Left renal pelvis (tissue), 4 donors: ENCODE measurements around the gene RFX2. TPM values are rescaled to one million over a fixed set of nuclear protein-coding genes. Genes with fewer than 3 reads are reported as not detected.
"Not testable (repeated sequence)": the region's sequence is repeated elsewhere in the genome, so short reads cannot be mapped to it uniquely, and the experiment has no call there.

Experiments
- DNase-seq, 4 donors: peaks; one replicate each; pipeline ENCODE4 v3.0.0-alpha.2; 2013; ENCODE audit warnings: low read depth in 4 of 4, low spot score in 3 of 4
- polyA plus RNA-seq, 4 donors: library from polyadenylated mRNA; unstranded; fragments of 120-200 nt; gene quantifications; one replicate each; pipeline ENCODE4 v1.2.1, GENCODE V29; 2013; ENCODE audit not compliant: insufficient read length in 4 of 4

RFX2 gene
- polyA plus RNA-seq, 4 donors, result 5.9 to 9.5 (median 7.5) TPM

DNA sequence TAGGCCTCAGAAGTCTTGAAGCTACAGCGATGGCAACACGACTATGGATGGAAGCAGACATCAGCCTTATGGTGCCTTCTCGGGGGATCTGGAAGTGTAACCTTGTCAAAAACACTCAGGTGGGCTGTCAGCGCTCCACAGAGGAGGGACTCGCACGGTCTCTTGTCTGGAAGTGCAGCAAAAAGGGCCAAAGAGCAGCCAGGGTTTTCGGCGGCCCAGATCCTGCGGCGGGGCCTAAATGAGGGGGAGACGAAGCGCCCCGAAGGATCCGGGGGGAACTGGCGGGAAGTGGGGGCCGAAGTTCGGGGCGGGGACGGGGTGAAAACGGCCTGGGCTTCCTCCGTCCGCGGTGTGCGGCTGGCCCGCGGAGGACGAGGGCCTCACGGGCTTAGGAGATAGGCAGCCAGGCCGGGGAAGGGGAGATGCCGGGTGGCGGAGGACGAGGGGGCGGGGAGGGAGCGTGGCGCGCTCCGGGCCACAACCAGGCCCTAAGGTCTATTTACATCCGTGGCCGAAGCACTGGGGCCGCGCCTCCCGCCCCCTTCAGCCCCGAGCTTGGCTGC is 133.0 kb downstream of the RFX2 start:
- DNase-seq, result no peak

DNA sequence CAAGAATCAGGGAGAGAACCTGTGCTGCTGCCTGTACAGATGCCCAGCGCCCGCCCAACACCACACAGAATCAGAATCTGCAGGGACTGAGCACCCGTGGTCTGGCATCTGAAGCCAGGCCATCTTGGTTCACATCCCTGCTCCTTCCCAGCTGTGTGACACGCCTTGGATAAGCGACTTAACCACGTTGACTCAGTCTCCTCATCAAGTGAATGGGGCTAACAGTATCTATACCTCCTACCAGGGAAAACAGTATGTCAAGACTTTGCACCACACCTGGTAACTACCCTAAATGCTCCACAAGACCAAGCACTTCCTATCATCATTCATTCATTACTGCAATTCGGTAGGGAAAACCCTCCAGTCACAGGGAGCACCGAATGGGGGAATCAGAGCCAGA is 133.5 kb downstream of the RFX2 start:
- no peak for DNase-seq

DNA sequence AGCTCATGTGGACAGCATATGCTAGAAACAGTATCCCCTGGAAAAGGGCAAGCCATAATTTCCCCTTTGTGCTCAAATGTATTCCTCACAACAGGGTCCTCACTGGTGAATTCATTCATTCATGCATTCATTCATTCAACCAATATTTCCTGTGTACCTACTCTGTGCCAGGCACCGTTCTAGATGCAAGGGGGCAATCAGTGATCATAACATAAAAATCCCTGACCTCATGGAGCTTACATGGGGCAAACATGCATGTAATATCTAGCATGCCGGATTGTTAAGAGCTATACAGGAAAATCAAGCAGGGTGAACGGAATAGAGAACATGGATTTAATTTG is 134.9 kb downstream of the RFX2 start:
- DNase-seq, result no peak

DNA sequence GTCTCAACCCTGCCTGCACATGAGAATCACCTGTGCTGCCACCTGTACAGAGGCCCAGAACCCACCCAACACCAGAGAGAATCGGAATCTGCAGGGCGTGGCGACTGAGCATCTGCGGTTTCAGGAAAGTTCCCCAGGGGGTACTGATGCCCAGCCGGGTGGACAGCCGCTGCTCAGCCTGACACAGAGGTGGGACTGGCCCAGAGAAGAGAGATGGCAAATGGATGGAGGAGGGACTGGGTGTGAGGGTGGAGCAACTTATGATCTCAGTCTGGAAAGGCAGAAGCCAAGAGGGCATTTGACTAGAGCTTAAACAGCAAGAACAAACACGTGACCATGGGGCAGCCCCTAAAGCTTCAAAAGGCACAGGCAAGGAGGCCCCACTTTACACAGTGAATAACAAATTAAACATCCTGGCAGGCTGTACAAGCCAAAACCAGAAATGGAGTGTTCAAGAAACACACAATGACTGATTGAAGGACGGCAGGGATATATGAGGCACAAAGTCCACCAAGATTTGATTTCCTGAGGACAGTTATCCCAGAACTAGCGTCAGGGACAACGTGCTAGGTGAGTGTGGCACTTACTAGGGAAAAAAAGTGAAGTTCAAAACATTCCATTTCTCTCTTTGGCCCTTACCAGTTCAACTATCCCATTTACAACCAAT is 135.4 kb downstream of the RFX2 start:
- DNase-seq, result no peak

DNA sequence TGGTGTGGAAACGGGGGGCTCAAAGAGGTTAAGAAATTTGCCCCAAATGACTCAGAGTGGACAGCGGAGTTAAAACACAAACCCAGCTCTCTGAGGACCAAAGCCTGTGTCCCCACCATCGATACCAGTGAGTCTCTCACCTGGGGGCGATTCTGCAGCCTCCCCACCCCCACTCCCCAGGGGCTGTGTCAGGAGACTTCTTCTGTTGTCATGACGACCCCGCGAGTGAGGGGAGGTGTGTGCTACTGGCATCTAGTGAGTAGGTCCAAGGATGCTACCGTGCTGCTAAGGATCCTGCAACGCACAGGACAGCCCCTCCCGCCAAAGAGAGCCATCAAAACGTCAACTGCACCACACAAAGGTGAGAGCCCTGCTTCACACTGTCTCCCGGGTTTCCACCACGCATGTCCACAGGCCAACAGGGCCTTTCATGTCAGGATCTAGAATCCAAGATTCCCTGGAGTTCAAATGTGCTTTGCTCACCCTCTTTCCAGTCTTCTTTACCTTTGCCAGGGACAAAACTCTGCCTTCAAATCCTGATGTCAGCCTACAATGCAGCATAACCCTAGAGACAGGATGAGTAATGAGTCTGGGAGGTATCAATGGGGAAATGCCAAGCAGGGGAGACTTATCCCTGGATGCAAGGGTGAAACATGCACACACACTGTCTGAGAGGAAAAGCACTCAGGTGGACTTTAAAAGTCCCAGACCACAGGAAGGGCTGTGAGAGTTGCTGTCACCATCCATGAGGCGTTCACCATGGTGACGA is 136.2 kb downstream of the RFX2 start:
- DNase-seq, result no peak

DNA sequence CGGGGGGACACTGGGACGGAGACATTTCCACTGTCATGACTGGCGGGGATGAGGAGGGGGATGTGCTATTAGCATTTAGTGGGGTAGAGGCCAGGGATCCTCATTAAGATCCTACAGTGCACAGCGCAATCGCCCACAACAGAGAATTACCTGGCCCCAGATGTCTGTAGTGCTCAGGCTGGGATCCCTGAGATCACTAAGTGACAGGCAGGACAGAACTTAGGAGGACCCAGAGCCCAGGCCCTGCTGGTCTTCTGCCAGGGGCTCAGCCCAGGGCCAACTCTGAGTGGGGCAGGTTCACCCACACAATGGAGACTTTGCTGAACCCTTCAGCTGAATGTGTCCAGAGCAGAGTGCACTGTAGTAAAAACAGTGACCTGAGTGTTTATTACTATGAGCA is 136.9 kb downstream of the RFX2 start:
- no peak for DNase-seq

DNA sequence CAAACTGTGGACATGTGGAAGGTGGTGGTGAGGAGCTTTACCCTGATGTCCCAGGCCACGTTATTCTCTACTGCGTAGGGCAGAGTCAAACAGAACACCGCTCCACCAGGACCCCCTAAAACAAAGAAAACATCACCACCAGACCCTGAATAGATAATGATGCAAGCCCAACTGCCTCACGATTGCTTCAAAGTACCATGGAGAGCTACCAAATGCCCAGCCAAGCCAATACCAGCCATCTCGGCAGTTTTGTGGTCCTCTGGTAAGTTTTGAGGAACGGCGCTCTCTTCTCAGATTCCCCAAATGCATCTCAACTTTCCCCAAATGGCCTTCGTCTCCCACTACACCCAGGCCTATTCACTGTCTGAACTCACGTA is 138.0 kb downstream of the RFX2 start:
- no peak for DNase-seq

DNA sequence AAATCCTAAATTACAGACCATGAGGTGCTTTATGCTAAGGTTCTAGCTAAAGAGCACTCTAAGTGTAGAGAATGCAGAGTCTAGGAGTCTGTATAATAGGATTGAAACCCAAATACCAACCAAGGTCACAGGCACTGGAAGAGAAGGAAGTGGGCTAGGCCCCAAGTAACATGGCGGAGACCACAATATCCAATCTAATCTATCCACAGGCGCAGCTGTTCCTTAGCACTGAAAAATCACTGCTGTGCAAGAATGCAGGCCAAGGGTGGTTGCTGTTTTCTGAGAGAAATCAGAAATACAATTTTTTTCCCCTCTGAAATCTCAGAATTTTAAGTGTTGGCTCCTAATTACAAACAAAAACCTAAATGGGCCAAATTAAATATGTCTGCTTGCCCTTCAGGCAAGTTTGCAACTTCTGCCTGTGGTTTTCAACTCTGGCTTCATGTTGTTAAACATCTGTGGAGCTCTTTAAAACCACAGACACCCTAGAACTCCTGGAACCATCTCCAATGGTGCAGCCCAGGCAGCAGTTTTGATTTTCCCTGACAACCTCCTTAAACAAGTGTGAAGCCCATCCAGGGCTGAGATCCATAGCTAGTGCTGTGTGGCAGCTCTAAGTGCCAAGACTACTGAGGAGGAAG is 138.5 kb downstream of the RFX2 start:
- DNase-seq, result no peak

DNA sequence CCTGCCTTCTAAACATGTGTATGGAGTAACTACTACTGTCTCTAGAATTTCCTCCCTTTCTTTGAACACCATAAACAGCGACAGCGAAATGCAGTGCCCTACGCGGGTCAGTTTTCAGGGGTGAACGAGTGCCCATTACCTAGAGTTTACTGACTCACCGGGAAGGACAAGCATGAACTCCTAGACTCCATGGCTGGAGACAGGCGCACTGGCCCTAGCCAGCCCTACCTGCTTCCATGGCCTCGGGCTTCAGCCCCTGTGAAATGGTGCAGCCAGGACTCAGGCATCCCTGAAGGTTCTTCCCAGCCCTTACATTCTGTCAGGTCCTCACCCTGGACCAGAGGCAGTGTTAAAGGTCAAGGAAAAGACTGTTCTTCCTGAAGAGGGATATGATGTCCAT is 140.8 kb downstream of the RFX2 start:
- no peak for DNase-seq

DNA sequence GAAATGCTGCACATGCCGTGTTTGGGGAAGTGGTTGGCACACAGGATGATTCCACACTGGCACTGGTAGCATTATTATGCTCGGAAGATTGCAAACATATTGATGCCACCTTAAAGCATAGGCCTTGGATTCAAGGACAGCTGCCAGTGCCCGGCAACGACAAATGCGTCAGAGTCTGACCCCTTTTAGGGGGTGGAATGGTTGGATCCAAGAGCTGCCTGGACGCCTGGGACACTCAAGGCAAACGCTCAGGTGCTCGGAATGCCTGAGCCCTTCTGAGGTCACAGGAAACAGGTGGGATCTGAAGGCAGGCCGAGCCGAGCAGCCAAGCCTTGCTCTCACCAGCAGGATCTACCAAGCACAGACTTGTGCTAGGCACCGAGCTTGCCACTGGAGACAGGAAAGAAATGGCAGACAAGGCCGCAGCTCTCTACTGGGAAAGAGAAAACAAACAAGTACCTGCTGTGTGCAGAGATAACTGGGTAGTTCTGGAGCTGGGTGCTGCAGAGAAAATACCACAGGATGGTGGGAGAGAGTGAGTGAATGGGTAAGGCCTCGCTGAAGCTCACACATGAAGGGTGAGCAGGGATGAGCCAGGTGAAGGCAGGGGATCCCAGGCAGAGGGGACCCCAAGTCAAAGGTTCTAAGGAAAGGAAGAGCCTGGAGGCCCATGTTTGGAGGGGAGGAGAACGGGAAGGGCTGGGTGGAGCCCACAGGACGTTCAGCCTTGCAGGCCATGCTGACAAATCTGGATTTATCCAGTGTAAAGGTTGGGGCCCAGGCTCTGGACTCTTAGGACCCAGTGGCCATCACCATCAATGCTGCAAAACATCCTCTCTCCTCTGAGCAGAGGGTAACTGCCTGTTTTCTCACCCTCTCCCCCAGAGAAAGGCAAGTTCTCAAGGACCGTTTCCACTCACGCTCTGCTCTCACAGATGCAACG is 141.6 kb downstream of the RFX2 start:
- no peak for DNase-seq

DNA sequence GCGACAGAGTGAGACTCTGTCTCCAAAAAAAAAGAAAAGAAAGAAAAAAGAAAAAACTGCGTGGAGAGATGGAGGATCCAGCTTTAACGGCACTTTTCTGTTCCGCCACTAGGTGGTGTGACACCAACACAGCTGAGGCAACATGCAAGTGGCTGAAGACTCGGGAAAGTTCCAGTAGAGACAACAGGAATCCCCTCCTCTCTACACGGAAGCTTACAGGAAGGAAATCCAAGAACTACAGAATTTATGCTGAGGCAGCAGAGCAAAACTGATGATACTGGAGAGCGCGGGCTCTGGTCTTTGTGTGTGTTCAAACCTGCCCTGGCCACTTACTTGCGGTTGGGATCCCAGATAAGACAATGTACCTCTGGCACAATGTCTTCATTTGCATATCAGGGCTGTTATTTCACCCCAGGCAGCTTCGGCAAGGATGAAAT is 142.3 kb downstream of the RFX2 start:
- peak in 1 of 4 donors; percentile 63 for DNase-seq

DNA sequence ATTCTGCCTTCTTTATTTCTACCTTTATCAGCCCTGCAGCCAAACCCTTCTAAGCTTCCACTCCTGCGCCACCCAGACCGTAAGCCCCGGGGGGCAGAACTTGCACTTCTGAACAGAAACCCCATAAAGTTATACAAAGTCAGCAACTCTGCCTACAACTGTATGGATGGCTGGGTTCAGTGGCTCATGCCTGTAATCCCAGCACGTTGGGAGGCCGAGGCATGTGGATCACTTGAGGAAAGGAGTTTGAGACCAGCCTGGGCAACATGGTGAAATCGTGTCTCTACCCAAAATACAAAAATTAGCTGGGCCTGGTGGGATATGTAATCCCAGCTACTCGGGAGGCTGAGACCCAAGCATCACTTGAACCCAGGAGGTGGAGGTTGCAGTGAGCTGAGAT is 142.7 kb downstream of the RFX2 start:
- DNase-seq, result no peak

DNA sequence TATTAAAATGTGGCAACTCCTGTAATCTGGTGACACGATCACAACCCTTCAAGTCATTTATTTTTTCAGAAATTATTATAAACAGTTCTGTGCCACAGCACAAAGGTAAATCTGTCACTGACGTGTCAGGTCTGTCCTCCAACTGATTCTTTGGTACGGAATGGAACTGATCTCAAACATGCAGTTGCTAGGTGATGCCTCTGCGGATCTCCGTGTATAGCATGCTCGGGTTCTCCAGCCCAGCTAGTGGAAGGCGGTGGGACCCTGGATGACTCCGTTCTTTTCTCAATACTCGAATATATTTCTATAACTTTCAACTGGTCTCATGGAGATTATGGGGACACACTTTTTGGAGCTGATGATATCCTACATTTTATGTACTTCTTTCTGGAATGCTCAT is 143.4 kb downstream of the RFX2 start:
- no peak for DNase-seq

DNA sequence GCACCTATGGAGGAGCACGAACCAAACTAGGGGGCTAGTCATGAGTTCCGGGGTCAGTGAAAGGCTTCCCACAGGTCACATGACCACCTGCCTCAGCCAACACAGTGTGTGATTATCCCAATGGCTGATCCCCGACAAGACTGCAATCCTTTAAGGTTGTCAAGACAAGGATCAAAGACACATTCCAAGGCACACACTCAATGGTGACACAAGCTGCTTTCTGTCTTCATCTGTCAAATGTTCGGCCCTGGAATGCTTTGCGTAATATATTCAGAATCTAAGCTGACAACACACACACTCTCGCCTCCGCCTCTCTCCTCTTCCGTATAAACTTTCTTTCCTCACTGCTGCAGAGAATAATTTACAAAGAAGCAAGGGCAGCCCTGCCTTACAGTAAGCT is 144.1 kb downstream of the RFX2 start:
- DNase-seq, result no peak

DNA sequence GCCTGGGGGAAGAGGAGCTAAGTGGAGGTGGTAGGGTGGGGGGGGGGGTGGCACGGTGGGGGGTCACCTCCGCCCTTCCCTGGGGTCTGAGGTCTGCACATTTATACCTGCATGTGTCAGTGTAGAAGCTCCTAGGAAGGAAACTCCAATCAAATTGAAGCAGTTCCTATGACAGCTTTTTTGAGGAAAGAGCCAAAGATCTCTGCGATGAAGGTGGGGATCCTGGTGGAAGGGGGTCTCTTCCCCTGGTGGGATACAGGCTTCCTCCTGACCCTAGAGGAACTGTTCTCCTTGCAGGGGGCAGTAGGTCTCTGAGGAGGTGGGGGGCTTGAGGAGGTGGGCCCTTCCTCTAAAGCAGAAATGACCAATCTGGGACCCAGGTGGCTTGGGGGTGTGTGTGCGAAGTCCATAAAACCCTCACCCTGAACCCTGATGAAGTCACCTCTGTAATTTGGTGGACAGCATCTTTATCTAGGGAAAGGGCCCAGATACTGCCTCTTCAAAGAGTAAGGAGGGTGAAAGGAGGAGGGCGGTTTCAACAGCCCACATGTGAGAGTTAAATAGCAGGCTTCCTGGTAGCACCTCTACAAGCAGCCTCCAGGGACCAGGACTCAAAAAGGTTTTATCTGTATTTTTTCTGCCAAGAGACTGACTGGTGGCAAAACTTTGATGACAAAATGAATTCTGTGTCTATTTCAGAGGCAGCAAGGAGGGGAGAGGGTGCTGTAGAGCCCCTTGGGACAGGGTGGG is 145.3 kb downstream of the RFX2 start:
- no peak for DNase-seq

DNA sequence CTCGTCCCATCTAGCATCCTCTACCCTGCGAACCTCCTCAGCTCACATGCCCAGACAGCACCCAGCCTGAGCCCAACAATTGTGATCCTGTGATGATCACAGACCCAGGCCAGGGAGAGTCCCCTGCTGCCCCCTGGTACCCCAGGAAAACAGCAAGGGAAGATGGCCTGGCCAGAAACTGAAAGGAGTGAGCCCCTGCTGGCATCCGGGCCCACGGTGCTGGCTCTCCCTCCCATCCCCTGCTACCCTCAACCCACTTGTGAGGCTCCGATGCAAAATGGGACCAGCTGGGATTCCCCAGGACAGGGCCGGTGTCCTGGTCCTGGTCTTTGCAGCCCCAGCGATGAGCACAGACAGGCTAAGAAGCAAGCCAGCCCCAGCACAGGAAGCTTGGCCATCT is 146.4 kb downstream of the RFX2 start:
- DNase-seq, result no peak

DNA sequence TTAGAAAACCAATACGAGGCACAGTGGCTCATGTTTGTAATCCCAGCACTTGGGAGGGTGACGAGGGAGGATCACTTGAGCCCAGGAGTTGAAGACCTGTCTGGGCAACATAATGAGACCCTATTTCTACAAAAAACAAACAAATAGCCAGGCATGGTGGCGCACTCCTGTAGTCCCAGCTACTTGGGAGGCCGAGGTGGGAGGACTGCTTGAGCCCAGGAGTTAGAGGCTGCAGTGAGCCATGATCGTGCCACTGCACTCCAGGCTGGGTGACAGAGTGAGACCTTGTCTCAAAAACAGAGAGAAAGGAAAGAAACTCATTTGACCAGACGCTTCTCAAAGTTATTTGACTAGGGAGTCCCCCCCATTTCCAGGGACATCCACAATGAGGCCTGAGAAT is 147.0 kb downstream of the RFX2 start:
- DNase-seq, result not testable (repeated sequence)

DNA sequence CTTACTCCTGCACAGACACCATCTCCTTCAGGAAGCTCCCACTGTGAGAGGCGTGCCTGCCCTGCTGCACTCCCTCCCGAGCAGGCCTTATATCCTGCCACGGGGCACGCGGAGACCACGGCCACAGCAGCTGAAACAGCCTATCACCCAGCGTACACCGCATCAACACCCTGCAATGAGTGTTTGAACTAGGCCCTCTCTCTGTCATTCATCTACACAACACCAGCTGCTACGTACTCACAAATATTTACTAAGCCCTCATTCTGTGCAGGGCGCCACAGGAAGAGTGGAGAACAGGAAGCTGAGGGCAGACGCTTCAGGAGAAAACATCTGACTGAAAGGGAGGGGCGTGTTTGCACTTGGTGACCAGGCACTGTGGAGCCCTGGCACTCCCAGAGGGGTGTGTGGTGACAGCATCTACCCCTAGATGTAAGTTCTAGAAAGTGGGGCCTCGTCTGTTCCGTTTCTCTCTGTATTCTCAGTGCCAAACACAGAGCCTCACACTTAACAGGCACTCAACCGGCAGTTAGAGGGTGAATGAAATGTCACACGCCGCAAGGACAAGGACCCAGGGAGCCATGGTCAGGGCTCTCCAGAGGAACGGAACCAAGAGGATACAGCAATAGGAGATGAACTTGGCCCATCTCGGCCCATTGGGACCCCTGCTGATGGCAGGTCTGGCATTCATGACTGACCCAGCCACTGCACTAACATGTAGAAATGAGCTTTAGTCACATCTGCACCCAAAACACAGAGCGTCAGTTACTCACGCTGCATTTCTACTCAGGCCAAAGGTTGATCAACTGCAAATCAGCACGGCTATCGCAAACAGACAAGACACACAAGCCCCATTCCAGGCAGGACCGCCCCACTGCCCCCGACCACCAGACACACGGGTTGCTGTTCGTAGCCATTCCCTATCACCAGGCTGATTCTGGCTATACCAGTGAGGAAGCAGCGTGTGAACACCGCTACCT is 148.0 kb downstream of the RFX2 start:
- DNase-seq, result no peak

DNA sequence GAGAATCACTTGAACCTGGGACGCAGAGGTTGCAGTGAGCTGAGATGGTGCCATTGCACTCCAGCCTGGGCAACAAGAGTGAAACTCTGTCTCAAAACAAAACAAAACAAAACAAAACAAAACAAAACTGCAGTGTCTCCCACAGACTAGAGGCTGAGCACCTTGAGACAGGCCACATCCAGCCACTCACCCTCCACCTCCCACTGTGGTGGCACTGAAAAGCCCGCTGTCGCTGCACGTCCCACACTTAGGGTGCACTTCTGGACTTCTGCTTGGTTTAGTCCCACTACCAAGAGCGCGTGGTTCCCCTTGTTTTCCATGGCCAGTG is 148.7 kb downstream of the RFX2 start:
- not testable (repeated sequence) for DNase-seq
